ENCODE results near the gene C9orf85.

The C9orf85 gene

DNA sequence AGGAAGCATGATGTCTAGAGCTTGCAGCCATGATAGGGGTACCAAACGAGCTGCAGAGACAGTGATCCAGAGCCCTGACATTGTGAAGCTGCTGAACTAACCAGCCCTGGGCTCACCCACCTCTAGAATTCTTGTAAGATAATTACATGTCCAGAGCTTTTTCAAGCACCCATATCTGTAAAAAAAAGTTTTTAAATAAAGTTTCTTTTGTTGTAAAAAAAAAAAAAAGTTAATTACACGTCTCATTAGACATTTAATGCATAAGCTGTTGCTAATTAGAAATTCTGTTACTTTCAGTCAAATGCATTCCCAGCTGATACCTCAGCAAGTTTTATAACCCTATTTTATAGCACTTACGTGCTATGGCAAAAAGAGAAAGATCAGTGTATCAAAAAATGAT lies 65.6 kb downstream of the C9orf85 start:
- Histone ChIP-seq H3K9ac (ENCODE audit: low read length) (no peak overlapping the region), H3K4me2 (ENCODE audit: low read length) (no peak overlapping the region), H3K27ac (ENCODE audit: low read depth, low read length, poor library complexity, severe bottlenecking) (no peak overlapping the region), H3F3A (ENCODE audit: insufficient read depth, low read length) (no peaks in the 10 kb centered on the region), H3K36me3 (ENCODE audit: insufficient read depth, low read length) (0 out of 2 replicates have a peak, but pooled peaks cover 3% of the 10 kb centered on the region), H3K9me2 (ENCODE audit: low read depth, low read length) (no peaks in the 10 kb centered on the region), H2AFZ (ENCODE audit: low read length) (no peak overlapping the region), H3K9me3 (ENCODE audit: low read length) (no peaks in the 10 kb centered on the region), H3K4me3 (ENCODE audit: low read depth, low read length, poor library complexity, severe bottlenecking) (no peak overlapping the region), H3K79me2 (ENCODE audit: insufficient read depth, low read length) (no peaks in the 10 kb centered on the region), H4K20me1 (ENCODE audit: insufficient read depth, low read length) (no peaks in the 10 kb centered on the region), H3K27me3 (ENCODE audit: insufficient read depth, low read length) (no peaks in the 10 kb centered on the region), H3K4me1 (ENCODE audit: insufficient read depth, low read length, severe bottlenecking) (no peaks in the 10 kb centered on the region)
- TF ChIP-seq EZH2 (IDR thresholded peaks at IDR 0.05; ENCODE audit: borderline replicate concordance, low read length) = no peak
- TF ChIP-seq, protein P1, sequence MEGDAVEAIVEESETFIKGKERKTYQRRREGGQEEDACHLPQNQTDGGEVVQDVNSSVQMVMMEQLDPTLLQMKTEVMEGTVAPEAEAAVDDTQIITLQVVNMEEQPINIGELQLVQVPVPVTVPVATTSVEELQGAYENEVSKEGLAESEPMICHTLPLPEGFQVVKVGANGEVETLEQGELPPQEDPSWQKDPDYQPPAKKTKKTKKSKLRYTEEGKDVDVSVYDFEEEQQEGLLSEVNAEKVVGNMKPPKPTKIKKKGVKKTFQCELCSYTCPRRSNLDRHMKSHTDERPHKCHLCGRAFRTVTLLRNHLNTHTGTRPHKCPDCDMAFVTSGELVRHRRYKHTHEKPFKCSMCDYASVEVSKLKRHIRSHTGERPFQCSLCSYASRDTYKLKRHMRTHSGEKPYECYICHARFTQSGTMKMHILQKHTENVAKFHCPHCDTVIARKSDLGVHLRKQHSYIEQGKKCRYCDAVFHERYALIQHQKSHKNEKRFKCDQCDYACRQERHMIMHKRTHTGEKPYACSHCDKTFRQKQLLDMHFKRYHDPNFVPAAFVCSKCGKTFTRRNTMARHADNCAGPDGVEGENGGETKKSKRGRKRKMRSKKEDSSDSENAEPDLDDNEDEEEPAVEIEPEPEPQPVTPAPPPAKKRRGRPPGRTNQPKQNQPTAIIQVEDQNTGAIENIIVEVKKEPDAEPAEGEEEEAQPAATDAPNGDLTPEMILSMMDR (IDR thresholded peaks at IDR 0.05; ENCODE audit: low read length) = no peak

GRCh38 chr9:71980266-71981190 lies 69.1 kb downstream of the C9orf85 start:
- no peaks in the 10 kb centered on the region for H3K4me1 ChIP-seq (ENCODE audit: insufficient read depth, low read length, severe bottlenecking)
- no peak overlapping the region for H3K4me2 ChIP-seq (ENCODE audit: low read length)
- no peaks in the 10 kb centered on the region for H3K9me2 ChIP-seq (ENCODE audit: low read depth, low read length)
- H3K36me3 ChIP-seq (ENCODE audit: insufficient read depth, low read length) = no peaks in the 10 kb centered on the region
- H2AFZ ChIP-seq (ENCODE audit: low read length) = no peak overlapping the region
- H3K79me2 ChIP-seq (ENCODE audit: insufficient read depth, low read length) = no peaks in the 10 kb centered on the region
- TF ChIP-seq, protein P1 (IDR thresholded peaks at IDR 0.05; ENCODE audit: low read length) = no peak
- TF ChIP-seq EZH2 (IDR thresholded peaks at IDR 0.05; ENCODE audit: borderline replicate concordance, low read length) = no peak
- H3F3A ChIP-seq (ENCODE audit: insufficient read depth, low read length) = no peaks in the 10 kb centered on the region
- no peak overlapping the region for H3K9ac ChIP-seq (ENCODE audit: low read length)
- H3K27me3 ChIP-seq (ENCODE audit: insufficient read depth, low read length) = no peaks in the 10 kb centered on the region
- H3K4me3 ChIP-seq (ENCODE audit: low read depth, low read length, poor library complexity, severe bottlenecking) = no peak overlapping the region
- no peak overlapping the region for H3K27ac ChIP-seq (ENCODE audit: low read depth, low read length, poor library complexity, severe bottlenecking)
- H3K9me3 ChIP-seq (ENCODE audit: low read length) = no peaks in the 10 kb centered on the region
- no peaks in the 10 kb centered on the region for H4K20me1 ChIP-seq (ENCODE audit: insufficient read depth, low read length)

GRCh38 chr9:71981944-71982343 lies 70.5 kb downstream of the C9orf85 start:
- Histone ChIP-seq H2AFZ (ENCODE audit: low read length) (no peak overlapping the region), H4K20me1 (ENCODE audit: insufficient read depth, low read length) (no peaks in the 10 kb centered on the region), H3K4me3 (ENCODE audit: low read depth, low read length, poor library complexity, severe bottlenecking) (no peak overlapping the region), H3K79me2 (ENCODE audit: insufficient read depth, low read length) (no peaks in the 10 kb centered on the region), H3F3A (ENCODE audit: insufficient read depth, low read length) (no peaks in the 10 kb centered on the region), H3K4me2 (ENCODE audit: low read length) (no peak overlapping the region), H3K9me3 (ENCODE audit: low read length) (no peaks in the 10 kb centered on the region), H3K27ac (ENCODE audit: low read depth, low read length, poor library complexity, severe bottlenecking) (no peak overlapping the region), H3K36me3 (ENCODE audit: insufficient read depth, low read length) (no peaks in the 10 kb centered on the region), H3K27me3 (ENCODE audit: insufficient read depth, low read length) (no peaks in the 10 kb centered on the region), H3K9me2 (ENCODE audit: low read depth, low read length) (no peaks in the 10 kb centered on the region), H3K9ac (ENCODE audit: low read length) (no peak overlapping the region), H3K4me1 (ENCODE audit: insufficient read depth, low read length, severe bottlenecking) (no peaks in the 10 kb centered on the region)
- no peak for TF ChIP-seq EZH2 (IDR thresholded peaks at IDR 0.05; ENCODE audit: borderline replicate concordance, low read length)
- TF ChIP-seq, protein P1 (IDR thresholded peaks at IDR 0.05; ENCODE audit: low read length) = no peak
